ENCODE data around the gene KCNQ5.

- TF ChIP-seq KLF17 (tag by site-specific recombination; IDR thresholded peaks at IDR 0.05) (no peak), MYNN (tag by site-specific recombination; IDR thresholded peaks at IDR 0.05; ENCODE audit: borderline replicate concordance) (no peak), CTCF (tag by site-specific recombination; IDR thresholded peaks at IDR 0.05) (no peak), ZSCAN16 (tag by site-specific recombination; IDR thresholded peaks at IDR 0.05) (no peak), ZBTB1 (tag by site-specific recombination; IDR thresholded peaks at IDR 0.05) (no peak), ZNF2 (tag by site-specific recombination; IDR thresholded peaks at IDR 0.05) (no peak), SETDB1 (IDR thresholded peaks at IDR 0.05; ENCODE audit: insufficient read length, low read length) (no peak), ZNF510 (tag by site-specific recombination; IDR thresholded peaks at IDR 0.05; ENCODE audit: insufficient replicate concordance) (no peak), ZNF76 (tag by site-specific recombination; IDR thresholded peaks at IDR 0.05; ENCODE audit: borderline replicate concordance, low read depth) (no peak), ZNF121 (tag by site-specific recombination; IDR thresholded peaks at IDR 0.05) (no peak)
Observed at GRCh38 chr6:73176057-73176456, 554.2 kb downstream of the KCNQ5 start.

Data from HEK293 (cell line).